Measurements from ENCODE around the gene NMNAT3.

DNA sequence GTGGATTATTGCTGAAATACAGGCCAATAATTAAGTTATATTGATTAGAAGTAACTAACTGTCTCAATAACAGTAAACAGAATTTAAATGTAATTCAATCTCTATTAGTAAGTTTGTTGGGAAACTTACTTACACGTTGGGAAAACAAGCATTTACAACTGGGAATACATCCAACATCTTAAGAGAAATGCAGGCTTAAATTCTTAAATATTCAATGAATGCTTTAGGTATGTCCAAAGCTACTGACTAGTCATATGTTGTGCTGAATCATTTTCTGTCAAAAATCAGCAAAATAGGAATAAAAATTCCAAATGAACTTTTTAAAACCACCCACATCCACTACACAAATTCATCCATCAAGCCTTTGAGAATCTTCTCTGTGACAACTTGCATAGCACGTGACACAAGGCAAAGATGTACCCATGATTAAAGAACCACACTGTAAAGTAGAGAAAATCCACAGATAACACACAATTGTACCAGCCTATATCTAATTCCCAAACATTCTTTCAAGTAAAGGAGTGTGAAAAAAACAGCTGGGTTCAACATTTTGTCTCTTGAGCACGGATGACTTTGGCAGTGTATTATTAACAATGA is 60.0 kb downstream of the NMNAT3 start:
- TF ChIP-seq YY1 (IDR thresholded peaks at IDR 0.05; ENCODE audit: insufficient read depth, insufficient read length) (no peak), SUZ12 (IDR thresholded peaks at IDR 0.05; ENCODE audit: extremely low read depth, insufficient read depth, insufficient read length) (no peak), ZNF274 (IDR thresholded peaks at IDR 0.05; ENCODE audit: low read depth, low read length) (no peak)
